GM12878 (cell line): ENCODE measurements around the gene NEUROD1. TPM values are rescaled to one million over a fixed set of nuclear protein-coding genes. Genes with fewer than 3 reads are reported as not detected.

Experiments
- CHD2 ChIP-seq: IDR thresholded peaks from 2 replicates; pipeline ENCODE4 v1.6.1; 2011; ENCODE audit warnings: low read depth, low read length, improper control_type of control experiment, borderline replicate concordance
- DPF2 ChIP-seq: fragments of 450-650 bp; IDR thresholded peaks from 2 replicates; pipeline ENCODE4 v1.6.1; 2017; ENCODE audit warnings: mild to moderate bottlenecking
- MTA2 ChIP-seq: fragments of 450-650 bp; IDR thresholded peaks from 2 replicates; pipeline ENCODE4 v1.6.1; 2016; ENCODE audit warnings: low read depth, mild to moderate bottlenecking, moderate library complexity
- NR2F1 ChIP-seq: fragments of 450-650 bp; conservative IDR thresholded peaks from 2 replicates; pipeline ENCODE4 v1.6.1; 2017; ENCODE audit warnings: mild to moderate bottlenecking
- SIN3A ChIP-seq: IDR thresholded peaks from 2 replicates; pipeline ENCODE4 v1.6.1; 2012; ENCODE audit warnings: low read depth, low read length, improper control_type of control experiment
- ZBTB11 ChIP-seq: fragments of 450-650 bp; formaldehyde crosslinking; IDR thresholded peaks from 2 replicates; pipeline ENCODE4 v1.5.0; 2022; ENCODE audit warnings: mild to moderate bottlenecking, missing genetic modification characterization
- ZNF384 ChIP-seq: IDR thresholded peaks from 2 replicates; pipeline ENCODE4 v1.6.1; 2012; ENCODE audit warnings: low read depth, mild to moderate bottlenecking, low read length, improper control_type of control experiment, borderline replicate concordance
- polyA plus RNA-seq, 11 experiments: library from polyadenylated mRNA; depleted of rRNA in 4 of 11; unstranded in 6 of 11; stranded (reverse) in 5 of 11; fragments of >200 nt; fragmentation: Nextera tagmentation in 4 of 11; fragmentation: Illumina TruSeq in 1 of 11; extraction: Ambion mirVana in 4 of 11; extraction: Trizol in 1 of 11; gene quantifications; 1 replicate in 1 of 11; 2 replicates in 10 of 11; pipeline versions ENCODE4 v1.2.1 to v1.2.3, GENCODE V29; 2011 to 2016; ENCODE audit warnings: inconsistent platforms in 2 of 11, missing spikeins in 2 of 11, low read depth in 1 of 11
- total RNA-seq, 4 experiments: library from RNA; depleted of rRNA in 3 of 4; stranded (reverse); fragments of >200 nt in 3 of 4; fragmentation: Illumina TruSeq in 1 of 4; extraction: Trizol in 1 of 4; gene quantifications; 2 replicates each; pipeline versions ENCODE4 v1.2.1 to v1.2.3, GENCODE V29; 2013 to 2021

The NEUROD1 gene
- total and polyA plus RNA-seq, 10 of the 15 experiments (the other 5 are each of a cell fraction or from before 2014, with no cell fraction given) = not detected

- TF ChIP-seq ZBTB11 (CRISPR knock-in tag) = no peak
- no peak for TF ChIP-seq CHD2
- TF ChIP-seq NR2F1 = peak; percentile 35; the same call in 1 of the 2 replicates
- no peak for TF ChIP-seq ZNF384
- 0 out of 2 replicates have a peak, but pooled peaks have one; percentile 30 for TF ChIP-seq DPF2
- 0 out of 2 replicates have a peak, but pooled peaks have one; percentile 28 for TF ChIP-seq MTA2
- no peak for TF ChIP-seq SIN3A
Observed at GRCh38 chr2:181632733-181633401, 47.5 kb downstream of the NEUROD1 start (continued).
